Neural progenitor cell (in vitro differentiated cells): Measurements from ENCODE around the gene CIITA. TPM values are rescaled to one million over a fixed set of nuclear protein-coding genes. Genes with fewer than 3 reads are reported as not detected.
A peak's percentile ranks its signal among the peaks of the same experiment; 100 is the strongest.

ENCODE experiments used
- DNase-seq: peaks from one replicate; pipeline ENCODE4 v3.0.0-alpha.2; 2016; ENCODE audit warnings: low spot score
- H2AFZ ChIP-seq: fragments of 200-600 bp; sonication (generic); replicated peaks from 2 replicates; pipeline ENCODE4 v1.6.1; 2016; ENCODE audit warnings: antibody characterized with exemption
- H3F3A ChIP-seq: fragments of 200-600 bp; sonication (generic); 2 replicates; pipeline ENCODE4 v1.6.1; 2016; ENCODE audit warnings: antibody characterized with exemption, low read depth
- H3K27ac ChIP-seq: fragments of 200-600 bp; sonication (generic); 2 replicates; pipeline ENCODE4 v1.5.1; 2016; ENCODE audit warnings: mild to moderate bottlenecking
- H3K27me3 ChIP-seq: fragments of 200-600 bp; sonication (generic); 2 replicates; pipeline ENCODE4 v1.6.1; 2016; ENCODE audit warnings: mild to moderate bottlenecking, moderate library complexity
- H3K36me3 ChIP-seq: fragments of 200-600 bp; sonication (generic); 2 replicates; pipeline ENCODE4 v1.5.1; 2016
- H3K4me1 ChIP-seq: fragments of 200-600 bp; sonication (generic); 2 replicates; pipeline ENCODE4 v1.6.1; 2016; ENCODE audit warnings: mixed run types
- H3K4me2 ChIP-seq: fragments of 200-600 bp; sonication (generic); 2 replicates; pipeline ENCODE4 v1.6.1; 2016
- H3K4me3 ChIP-seq: fragments of 200-600 bp; sonication (generic); 2 replicates; pipeline ENCODE4 v1.5.1; 2016
- H3K79me2 ChIP-seq: fragments of 200-600 bp; sonication (generic); 2 replicates; pipeline ENCODE4 v1.6.1; 2016; ENCODE audit warnings: low read depth
- H3K9ac ChIP-seq: fragments of 200-600 bp; sonication (generic); 2 replicates; pipeline ENCODE4 v1.6.1; 2016
- H3K9me3 ChIP-seq: fragments of 200-600 bp; sonication (generic); 2 replicates; pipeline ENCODE4 v1.5.1; 2016; ENCODE audit warnings: low read depth
- H4K20me1 ChIP-seq: fragments of 200-600 bp; sonication (generic); 2 replicates; pipeline ENCODE4 v1.6.1; 2016; ENCODE audit warnings: low read depth
- H3K27ac Mint-ChIP-seq: 3 replicates; pipeline ENCODE4 v1.8.0; 2021; ENCODE audit warnings: mixed read lengths
- H3K27me3 Mint-ChIP-seq: 2 replicates; pipeline ENCODE4 v1.8.0; 2022; ENCODE audit warnings: low read depth, mild to moderate bottlenecking, inconsistent platforms, moderate library complexity, mixed read lengths; ENCODE audit not compliant: insufficient read depth
- H3K36me3 Mint-ChIP-seq: 3 replicates; pipeline ENCODE4 v1.8.0; 2021; ENCODE audit warnings: mixed read lengths
- H3K4me1 Mint-ChIP-seq: 3 replicates; pipeline ENCODE4 v1.8.0; 2021; ENCODE audit warnings: mixed read lengths
- H3K4me3 Mint-ChIP-seq: 3 replicates; pipeline ENCODE4 v1.8.0; 2021; ENCODE audit warnings: mild to moderate bottlenecking, moderate library complexity, mixed read lengths
- H3K9me3 Mint-ChIP-seq: 3 replicates; pipeline ENCODE4 v1.8.0; 2020; ENCODE audit warnings: mixed read lengths
- EZH2 ChIP-seq: fragments of 200-600 bp; sonication (generic); IDR thresholded peaks from 2 replicates; pipeline ENCODE4 v1.6.1; 2017; ENCODE audit warnings: antibody characterized with exemption, mild to moderate bottlenecking, moderate library complexity
- EZH2phosphoT487 ChIP-seq: fragments of 200-600 bp; sonication (generic); IDR thresholded peaks from 2 replicates; pipeline ENCODE4 v1.6.1; 2017; ENCODE audit warnings: antibody characterized with exemption
- total RNA-seq: library from RNA; depleted of rRNA; stranded (reverse); fragments of >200 nt; gene quantifications from 2 replicates; pipeline ENCODE4 v1.2.3, GENCODE V29; 2015; ENCODE audit warnings: low replicate concordance
- TF ChIP-seq, protein P1 (sequence below): fragments of 200-600 bp; sonication (generic); IDR thresholded peaks from 2 replicates; pipeline ENCODE4 v1.5.1; 2017; ENCODE audit warnings: antibody characterized with exemption, mild to moderate bottlenecking

The CIITA gene
- total RNA-seq, 1 donor from 2014 or later, result not detected

DNA sequence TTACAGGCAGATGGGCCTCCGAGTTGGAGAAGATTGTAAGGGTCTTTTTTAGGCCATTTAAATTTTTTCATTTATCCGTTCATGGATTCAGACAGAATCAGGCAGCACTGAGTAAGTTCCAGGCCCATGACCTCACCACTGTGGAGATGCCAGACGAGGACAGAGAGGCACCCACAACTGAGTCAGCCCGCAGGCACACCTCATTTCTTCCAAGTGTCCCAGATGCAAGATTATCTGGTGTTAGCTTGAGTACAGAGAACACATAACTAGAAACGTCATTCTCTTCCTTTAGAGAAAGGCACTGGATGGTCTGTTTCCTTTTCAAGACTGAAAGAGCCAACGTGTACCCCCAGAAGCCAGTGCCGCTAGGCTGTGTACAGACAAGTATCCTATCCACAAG is 84.2 kb downstream of the CIITA start:
- H3K36me3 ChIP-seq, result no peaks in the 10 kb centered on the region
- no peaks in the 10 kb centered on the region for H4K20me1 ChIP-seq
- H3K9me3 ChIP-seq, result no peaks in the 10 kb centered on the region
- no peak overlapping the region for H3K9ac ChIP-seq
- no peak overlapping the region for H3K4me2 ChIP-seq
- H3K4me3 ChIP-seq, result no peak overlapping the region
- H3K4me1 Mint-ChIP-seq, result peaks cover 5% of the 10 kb centered on the region
- H3K9me3 Mint-ChIP-seq, result no peaks in the 10 kb centered on the region
- no peak overlapping the region for H3K27ac ChIP-seq
- no peak for DNase-seq
- TF ChIP-seq EZH2phosphoT487 (no peak), EZH2 (no peak)
- TF ChIP-seq, protein P1, sequence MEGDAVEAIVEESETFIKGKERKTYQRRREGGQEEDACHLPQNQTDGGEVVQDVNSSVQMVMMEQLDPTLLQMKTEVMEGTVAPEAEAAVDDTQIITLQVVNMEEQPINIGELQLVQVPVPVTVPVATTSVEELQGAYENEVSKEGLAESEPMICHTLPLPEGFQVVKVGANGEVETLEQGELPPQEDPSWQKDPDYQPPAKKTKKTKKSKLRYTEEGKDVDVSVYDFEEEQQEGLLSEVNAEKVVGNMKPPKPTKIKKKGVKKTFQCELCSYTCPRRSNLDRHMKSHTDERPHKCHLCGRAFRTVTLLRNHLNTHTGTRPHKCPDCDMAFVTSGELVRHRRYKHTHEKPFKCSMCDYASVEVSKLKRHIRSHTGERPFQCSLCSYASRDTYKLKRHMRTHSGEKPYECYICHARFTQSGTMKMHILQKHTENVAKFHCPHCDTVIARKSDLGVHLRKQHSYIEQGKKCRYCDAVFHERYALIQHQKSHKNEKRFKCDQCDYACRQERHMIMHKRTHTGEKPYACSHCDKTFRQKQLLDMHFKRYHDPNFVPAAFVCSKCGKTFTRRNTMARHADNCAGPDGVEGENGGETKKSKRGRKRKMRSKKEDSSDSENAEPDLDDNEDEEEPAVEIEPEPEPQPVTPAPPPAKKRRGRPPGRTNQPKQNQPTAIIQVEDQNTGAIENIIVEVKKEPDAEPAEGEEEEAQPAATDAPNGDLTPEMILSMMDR, result no peak
- H3K27me3 Mint-ChIP-seq, result no peaks in the 10 kb centered on the region
- H3K4me3 Mint-ChIP-seq, result no peak overlapping the region
- no peak overlapping the region for H2AFZ ChIP-seq
- H3F3A ChIP-seq, result no peaks in the 10 kb centered on the region
- no peaks in the 10 kb centered on the region for H3K27me3 ChIP-seq
- no peaks in the 10 kb centered on the region for H3K36me3 Mint-ChIP-seq
- H3K4me1 ChIP-seq, result no peaks in the 10 kb centered on the region
- H3K79me2 ChIP-seq, result no peaks in the 10 kb centered on the region
- H3K27ac Mint-ChIP-seq, result no peak overlapping the region

DNA sequence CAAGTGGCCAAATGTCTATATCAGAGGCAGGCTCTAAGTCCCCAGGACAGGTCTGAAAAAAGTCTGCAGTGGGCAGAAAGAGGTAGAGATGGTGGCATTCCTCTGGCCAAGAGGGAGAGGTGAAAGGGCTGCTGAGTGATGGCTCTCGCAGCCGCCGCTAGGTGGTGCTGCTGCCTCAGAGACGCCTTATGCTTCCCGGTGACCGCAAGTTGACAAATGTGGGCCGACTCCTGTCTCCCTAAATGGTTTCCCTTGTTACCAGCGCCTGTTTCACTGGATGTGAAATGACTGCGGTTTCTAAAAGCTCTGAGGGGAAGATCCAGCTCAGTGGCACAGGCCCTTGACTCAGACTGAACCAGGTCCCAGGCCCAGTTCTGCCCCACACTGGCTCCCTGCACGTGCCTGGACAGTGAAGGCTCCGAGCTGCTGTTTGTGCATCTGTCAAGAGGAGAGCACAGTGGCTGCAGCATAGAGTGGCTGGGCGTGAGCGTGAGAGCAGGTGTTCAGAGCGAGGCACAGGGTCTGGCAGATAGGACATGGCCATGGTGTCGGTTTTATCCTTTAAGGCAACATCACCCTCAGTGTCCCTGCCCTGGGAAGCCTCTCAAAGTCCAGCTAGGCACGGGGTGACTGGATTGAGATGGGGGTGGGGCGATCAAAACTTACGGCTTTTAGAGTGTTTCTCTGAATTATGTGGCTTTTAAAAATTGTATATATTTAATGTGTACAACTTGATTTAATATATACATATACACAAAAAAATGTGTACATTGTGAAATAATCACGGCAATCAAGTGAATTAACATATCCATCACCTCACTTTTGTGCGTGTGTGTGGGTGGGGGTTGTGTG is 87.3 kb downstream of the CIITA start:
- Histone ChIP-seq H3K79me2 (no peaks in the 10 kb centered on the region), H3F3A (no peaks in the 10 kb centered on the region), H3K9ac (no peak overlapping the region), H3K9me3 (no peaks in the 10 kb centered on the region), H2AFZ (peak overlapping the region; percentile 51), H3K4me1 (no peaks in the 10 kb centered on the region), H3K4me2 (no peak overlapping the region), H3K4me3 (no peak overlapping the region), H3K27me3 (no peaks in the 10 kb centered on the region), H4K20me1 (no peaks in the 10 kb centered on the region), H3K27ac (no peak overlapping the region), H3K36me3 (no peaks in the 10 kb centered on the region)
- no peak overlapping the region for H3K27ac Mint-ChIP-seq
- no peak overlapping the region for H3K4me3 Mint-ChIP-seq
- peaks cover 5% of the 10 kb centered on the region for H3K4me1 Mint-ChIP-seq
- H3K9me3 Mint-ChIP-seq, result no peaks in the 10 kb centered on the region
- peak; percentile 90 for DNase-seq
- H3K36me3 Mint-ChIP-seq, result no peaks in the 10 kb centered on the region
- TF ChIP-seq, protein P1, result peak; percentile 94
- TF ChIP-seq EZH2phosphoT487, result no peak
- H3K27me3 Mint-ChIP-seq, result no peaks in the 10 kb centered on the region

DNA sequence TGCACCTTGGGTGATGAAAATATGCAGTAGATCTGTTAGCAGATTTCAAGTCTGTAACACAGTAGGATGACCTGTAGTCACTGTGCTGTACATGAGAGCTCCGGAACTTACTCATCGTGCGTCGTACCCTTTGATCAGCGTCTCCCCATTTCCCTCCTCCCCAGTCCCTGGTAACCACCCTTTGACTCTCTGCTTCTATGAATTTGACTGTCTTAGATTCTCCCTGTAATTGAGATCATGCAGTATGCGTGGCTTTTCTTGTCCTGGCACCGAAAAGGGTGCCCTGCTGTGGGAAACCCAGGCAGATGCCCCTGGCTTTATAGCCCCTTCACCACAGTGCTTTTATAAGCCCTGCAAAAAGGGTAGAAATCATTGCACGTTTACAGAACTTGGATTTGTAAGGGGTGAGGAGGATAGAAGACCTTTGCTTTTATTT is 87.9 kb downstream of the CIITA start:
- TF ChIP-seq EZH2phosphoT487 (no peak), EZH2 (no peak)
- TF ChIP-seq, protein P1, result no peak
- H3K36me3 Mint-ChIP-seq, result no peaks in the 10 kb centered on the region
- Histone ChIP-seq H4K20me1 (no peaks in the 10 kb centered on the region), H3K9me3 (no peaks in the 10 kb centered on the region), H2AFZ (no peak overlapping the region), H3K4me3 (no peak overlapping the region), H3K27me3 (no peaks in the 10 kb centered on the region), H3K9ac (no peak overlapping the region), H3K4me2 (no peak overlapping the region), H3K36me3 (no peaks in the 10 kb centered on the region), H3F3A (no peaks in the 10 kb centered on the region), H3K27ac (no peak overlapping the region), H3K4me1 (no peaks in the 10 kb centered on the region), H3K79me2 (no peaks in the 10 kb centered on the region)
- no peaks in the 10 kb centered on the region for H3K9me3 Mint-ChIP-seq
- no peaks in the 10 kb centered on the region for H3K27me3 Mint-ChIP-seq
- no peak overlapping the region for H3K4me3 Mint-ChIP-seq
- H3K27ac Mint-ChIP-seq, result no peak overlapping the region
- peaks cover 5% of the 10 kb centered on the region for H3K4me1 Mint-ChIP-seq
- no peak for DNase-seq
